Progenitor cell of endocrine pancreas (in vitro differentiated cells): ENCODE data around the gene MAP7D1. TPM values are rescaled to one million over a fixed set of nuclear protein-coding genes. Genes with fewer than 3 reads are reported as not detected.

Experiments
- DNase-seq: peaks from one replicate; pipeline ENCODE4 v3.0.0; 2021; ENCODE audit warnings: low spot score; ENCODE audit not compliant: unreplicated experiment
- H3K27ac Mint-ChIP-seq: 2 replicates; pipeline ENCODE4 v1.8.0; 2021; ENCODE audit warnings: mild to moderate bottlenecking, moderate library complexity, mixed read lengths
- H3K27me3 Mint-ChIP-seq: 2 replicates; pipeline ENCODE4 v1.8.0; 2021; ENCODE audit warnings: mixed read lengths
- H3K36me3 Mint-ChIP-seq: 2 replicates; pipeline ENCODE4 v1.8.0; 2022; ENCODE audit warnings: mixed read lengths; ENCODE audit not compliant: insufficient read depth
- H3K4me1 Mint-ChIP-seq: 2 replicates; pipeline ENCODE4 v1.8.0; 2021; ENCODE audit warnings: low read depth, mixed read lengths
- H3K4me3 Mint-ChIP-seq: 2 replicates; pipeline ENCODE4 v1.8.0; 2021; ENCODE audit warnings: low read depth, mild to moderate bottlenecking, moderate library complexity, mixed read lengths
- H3K9me3 Mint-ChIP-seq: 2 replicates; pipeline ENCODE4 v1.8.0; 2021; ENCODE audit warnings: low read depth, mixed read lengths
- total RNA-seq: library from RNA; stranded (reverse); gene quantifications from 2 replicates; pipeline ENCODE4 v1.2.1, GENCODE V29; 2021
- TF ChIP-seq, protein P1 (sequence below): fragments of 200-600 bp; sonication (generic); IDR thresholded peaks from one replicate; pipeline ENCODE4 v1.5.0; 2021; ENCODE audit warnings: antibody characterized with exemption, mild to moderate bottlenecking; ENCODE audit not compliant: unreplicated experiment

MAP7D1 gene
- total RNA-seq, 1 donor from 2014 or later: 109 TPM

DNA sequence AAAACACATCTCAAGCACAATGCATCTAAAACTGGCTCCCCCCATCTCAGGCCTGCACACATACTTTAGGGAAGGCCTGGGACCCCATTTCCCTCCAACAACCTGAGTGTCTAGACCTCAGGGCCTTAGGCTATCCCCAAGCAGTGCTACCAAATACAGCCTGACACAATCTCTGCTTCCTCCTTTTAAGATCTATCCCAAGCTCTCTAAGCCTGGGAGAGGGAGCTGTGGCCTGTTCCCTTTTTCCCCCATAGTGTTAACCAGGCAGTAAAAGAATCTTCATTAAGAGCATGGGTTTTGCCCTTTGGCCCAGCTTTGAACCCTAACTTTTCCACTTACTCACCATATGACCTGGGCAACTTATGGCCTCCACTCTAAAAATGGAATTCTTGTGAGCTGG is 20.2 kb upstream of the MAP7D1 start:
- Mint-ChIP-seq H3K27me3 (no peaks in the 10 kb centered on the region), H3K9me3 (no peaks in the 10 kb centered on the region), H3K4me3 (no peak overlapping the region), H3K4me1 (peaks cover 7% of the 10 kb centered on the region), H3K27ac (peak overlapping the region; percentile 54), H3K36me3 (peaks cover 6% of the 10 kb centered on the region)
- DNase-seq: no peak
- TF ChIP-seq, protein P1, sequence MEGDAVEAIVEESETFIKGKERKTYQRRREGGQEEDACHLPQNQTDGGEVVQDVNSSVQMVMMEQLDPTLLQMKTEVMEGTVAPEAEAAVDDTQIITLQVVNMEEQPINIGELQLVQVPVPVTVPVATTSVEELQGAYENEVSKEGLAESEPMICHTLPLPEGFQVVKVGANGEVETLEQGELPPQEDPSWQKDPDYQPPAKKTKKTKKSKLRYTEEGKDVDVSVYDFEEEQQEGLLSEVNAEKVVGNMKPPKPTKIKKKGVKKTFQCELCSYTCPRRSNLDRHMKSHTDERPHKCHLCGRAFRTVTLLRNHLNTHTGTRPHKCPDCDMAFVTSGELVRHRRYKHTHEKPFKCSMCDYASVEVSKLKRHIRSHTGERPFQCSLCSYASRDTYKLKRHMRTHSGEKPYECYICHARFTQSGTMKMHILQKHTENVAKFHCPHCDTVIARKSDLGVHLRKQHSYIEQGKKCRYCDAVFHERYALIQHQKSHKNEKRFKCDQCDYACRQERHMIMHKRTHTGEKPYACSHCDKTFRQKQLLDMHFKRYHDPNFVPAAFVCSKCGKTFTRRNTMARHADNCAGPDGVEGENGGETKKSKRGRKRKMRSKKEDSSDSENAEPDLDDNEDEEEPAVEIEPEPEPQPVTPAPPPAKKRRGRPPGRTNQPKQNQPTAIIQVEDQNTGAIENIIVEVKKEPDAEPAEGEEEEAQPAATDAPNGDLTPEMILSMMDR: no peak

- H3K27me3 Mint-ChIP-seq: no peaks in the 10 kb centered on the region
- peaks cover 7% of the 10 kb centered on the region for H3K4me1 Mint-ChIP-seq
- DNase-seq: no peak
- no peak overlapping the region for H3K4me3 Mint-ChIP-seq
- H3K27ac Mint-ChIP-seq: no peak overlapping the region
- TF ChIP-seq, protein P1: no peak
- H3K9me3 Mint-ChIP-seq: no peaks in the 10 kb centered on the region
- H3K36me3 Mint-ChIP-seq: peaks cover 6% of the 10 kb centered on the region
These were observed 19.4 kb upstream of the MAP7D1 start for GRCh38 chr1:36136535-36136934.

DNA sequence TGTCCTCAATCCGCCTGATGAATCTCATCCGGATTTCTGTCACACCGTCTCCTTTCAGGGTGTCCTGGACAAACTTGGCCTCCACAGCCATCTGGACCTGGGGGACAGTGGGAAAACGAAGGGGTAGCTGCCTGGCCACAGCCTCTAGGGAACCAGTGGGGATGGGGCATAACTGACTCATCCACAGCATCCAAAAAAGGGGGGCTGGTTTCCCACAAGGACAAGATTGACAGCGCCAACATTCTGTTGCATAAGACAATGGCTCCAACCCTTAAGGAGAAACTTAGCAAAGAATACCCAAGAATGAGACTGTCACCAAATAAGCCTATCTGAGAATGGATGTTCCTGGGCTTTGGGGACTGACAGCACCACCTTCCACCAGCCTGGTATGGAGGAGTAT is 18.7 kb upstream of the MAP7D1 start:
- H3K4me1 Mint-ChIP-seq: peaks cover 9% of the 10 kb centered on the region
- H3K27ac Mint-ChIP-seq: no peak overlapping the region
- H3K4me3 Mint-ChIP-seq: no peak overlapping the region
- TF ChIP-seq, protein P1: no peak
- H3K36me3 Mint-ChIP-seq: peaks cover 6% of the 10 kb centered on the region
- H3K27me3 Mint-ChIP-seq: no peaks in the 10 kb centered on the region
- DNase-seq: no peak
- H3K9me3 Mint-ChIP-seq: no peaks in the 10 kb centered on the region

- TF ChIP-seq, protein P1: no peak
- no peaks in the 10 kb centered on the region for H3K27me3 Mint-ChIP-seq
- H3K27ac Mint-ChIP-seq: no peak overlapping the region
- peaks cover 9% of the 10 kb centered on the region for H3K4me1 Mint-ChIP-seq
- DNase-seq: no peak
- peaks cover 6% of the 10 kb centered on the region for H3K36me3 Mint-ChIP-seq
- no peaks in the 10 kb centered on the region for H3K9me3 Mint-ChIP-seq
- H3K4me3 Mint-ChIP-seq: no peak overlapping the region
These were observed 18.2 kb upstream of the MAP7D1 start for GRCh38 chr1:36137776-36138175.

DNA sequence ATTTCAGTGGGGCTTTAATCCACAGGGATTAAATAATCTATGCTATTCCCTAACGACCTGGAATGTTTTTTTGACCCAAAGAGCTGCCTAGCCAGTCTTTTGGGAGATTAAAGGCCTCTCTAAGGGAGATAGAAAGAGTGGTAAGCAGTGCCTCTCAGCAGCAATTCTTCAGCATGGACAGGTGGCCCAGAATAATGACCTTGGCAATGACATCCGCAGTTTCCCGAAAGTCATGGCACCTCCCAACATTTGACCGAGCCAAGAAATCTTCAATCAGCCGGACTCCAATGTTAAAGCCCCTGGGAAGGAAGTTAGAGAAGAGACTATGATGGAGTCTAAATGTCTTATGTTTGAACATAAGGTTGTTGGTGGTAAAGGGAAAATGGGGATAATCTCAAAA is 16.4 kb upstream of the MAP7D1 start:
- H3K9me3 Mint-ChIP-seq: no peaks in the 10 kb centered on the region
- H3K4me3 Mint-ChIP-seq: no peak overlapping the region
- DNase-seq: no peak
- no peak overlapping the region for H3K27ac Mint-ChIP-seq
- H3K27me3 Mint-ChIP-seq: no peaks in the 10 kb centered on the region
- H3K36me3 Mint-ChIP-seq: peaks cover 7% of the 10 kb centered on the region
- TF ChIP-seq, protein P1: no peak
- peaks cover 8% of the 10 kb centered on the region for H3K4me1 Mint-ChIP-seq
